ENCODE measurements around the gene YARS1.

Gene YARS1

GRCh38 chr1:32775640-32776337 is 41.4 kb downstream of the YARS1 start:
- Histone ChIP-seq H3K4me3 (ENCODE audit: low read depth in 1 of 2, low read length in 2 of 2) (no peak overlapping the region), H3K9me3 (ENCODE audit: control insufficient read depth in 1 of 2, low read length in 2 of 2) (no peaks in the 10 kb centered on the region), H3K4me1 (ENCODE audit: control insufficient read depth in 1 of 2, insufficient read depth in 2 of 2, low read length in 2 of 2) (peaks cover 0 to 4% of the 10 kb centered on the region in 2 donors), H3K27me3 (ENCODE audit: low read depth, low read length) (no peaks in the 10 kb centered on the region), H3K27ac (ENCODE audit: low read length) (no peak overlapping the region), H3K36me3 (ENCODE audit: control insufficient read depth in 1 of 2, insufficient read depth in 2 of 2, low read length in 2 of 2) (peaks cover 31 to 54% of the 10 kb centered on the region in 2 donors)

GRCh38 chr1:32774950-32775634 is 42.1 kb downstream of the YARS1 start:
- Histone ChIP-seq H3K9me3 (ENCODE audit: control insufficient read depth in 1 of 2, low read length in 2 of 2) (no peaks in the 10 kb centered on the region), H3K27me3 (ENCODE audit: low read depth, low read length) (no peaks in the 10 kb centered on the region), H3K27ac (ENCODE audit: low read length) (no peak overlapping the region), H3K36me3 (ENCODE audit: control insufficient read depth in 1 of 2, insufficient read depth in 2 of 2, low read length in 2 of 2) (peaks cover 24 to 47% of the 10 kb centered on the region in 2 donors), H3K4me3 (ENCODE audit: low read depth in 1 of 2, low read length in 2 of 2) (no peak overlapping the region), H3K4me1 (ENCODE audit: control insufficient read depth in 1 of 2, insufficient read depth in 2 of 2, low read length in 2 of 2) (peaks cover 0 to 4% of the 10 kb centered on the region in 2 donors)

GRCh38 chr1:32774464-32774808 is 42.7 kb downstream of the YARS1 start:
- no peaks in the 10 kb centered on the region for H3K9me3 ChIP-seq (ENCODE audit: control insufficient read depth in 1 of 2, low read length in 2 of 2)
- peaks cover 0 to 4% of the 10 kb centered on the region in 2 donors for H3K4me1 ChIP-seq (ENCODE audit: control insufficient read depth in 1 of 2, insufficient read depth in 2 of 2, low read length in 2 of 2)
- H3K4me3 ChIP-seq (ENCODE audit: low read depth in 1 of 2, low read length in 2 of 2) = no peak overlapping the region
- H3K27ac ChIP-seq (ENCODE audit: low read length) = no peak overlapping the region
- H3K36me3 ChIP-seq (ENCODE audit: control insufficient read depth in 1 of 2, insufficient read depth in 2 of 2, low read length in 2 of 2) = peaks cover 17 to 40% of the 10 kb centered on the region in 2 donors
- no peaks in the 10 kb centered on the region for H3K27me3 ChIP-seq (ENCODE audit: low read depth, low read length)

DNA sequence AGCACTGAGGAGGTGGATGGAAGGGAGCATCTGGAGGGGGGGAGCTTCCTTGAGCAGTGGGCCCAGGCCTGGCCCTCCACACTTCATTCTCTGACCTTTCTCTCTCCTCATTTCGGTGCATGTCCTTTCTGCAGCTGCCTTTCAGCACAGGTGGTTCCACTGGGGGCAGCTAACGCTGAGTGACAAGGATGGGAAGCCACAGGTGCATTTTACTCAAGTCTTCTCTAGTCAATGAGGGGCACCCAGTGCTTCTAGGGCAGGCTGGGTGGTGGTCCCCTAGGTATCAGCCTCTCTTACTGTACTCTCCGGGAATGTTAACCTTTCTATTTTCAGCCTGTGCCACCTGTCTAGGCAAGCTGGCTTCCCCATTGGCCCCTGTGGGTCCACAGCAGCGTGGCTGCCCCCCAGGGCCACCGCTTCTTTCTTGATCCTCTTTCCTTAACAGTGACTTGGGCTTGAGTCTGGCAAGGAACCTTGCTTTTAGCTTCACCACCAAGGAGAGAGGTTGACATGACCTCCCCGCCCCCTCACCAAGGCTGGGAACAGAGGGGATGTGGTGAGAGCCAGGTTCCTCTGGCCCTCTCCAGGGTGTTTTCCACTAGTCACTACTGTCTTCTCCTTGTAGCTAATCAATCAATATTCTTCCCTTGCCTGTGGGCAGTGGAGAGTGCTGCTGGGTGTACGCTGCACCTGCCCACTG is 43.2 kb downstream of the YARS1 start:
- no peak overlapping the region for H3K4me3 ChIP-seq (ENCODE audit: low read depth in 1 of 2, low read length in 2 of 2)
- H3K9me3 ChIP-seq (ENCODE audit: control insufficient read depth in 1 of 2, low read length in 2 of 2) = no peaks in the 10 kb centered on the region
- peaks cover 13 to 35% of the 10 kb centered on the region in 2 donors for H3K36me3 ChIP-seq (ENCODE audit: control insufficient read depth in 1 of 2, insufficient read depth in 2 of 2, low read length in 2 of 2)
- H3K4me1 ChIP-seq (ENCODE audit: control insufficient read depth in 1 of 2, insufficient read depth in 2 of 2, low read length in 2 of 2) = peaks cover 0 to 4% of the 10 kb centered on the region in 2 donors
- H3K27ac ChIP-seq (ENCODE audit: low read length) = no peak overlapping the region
- H3K27me3 ChIP-seq (ENCODE audit: low read depth, low read length) = no peaks in the 10 kb centered on the region

DNA sequence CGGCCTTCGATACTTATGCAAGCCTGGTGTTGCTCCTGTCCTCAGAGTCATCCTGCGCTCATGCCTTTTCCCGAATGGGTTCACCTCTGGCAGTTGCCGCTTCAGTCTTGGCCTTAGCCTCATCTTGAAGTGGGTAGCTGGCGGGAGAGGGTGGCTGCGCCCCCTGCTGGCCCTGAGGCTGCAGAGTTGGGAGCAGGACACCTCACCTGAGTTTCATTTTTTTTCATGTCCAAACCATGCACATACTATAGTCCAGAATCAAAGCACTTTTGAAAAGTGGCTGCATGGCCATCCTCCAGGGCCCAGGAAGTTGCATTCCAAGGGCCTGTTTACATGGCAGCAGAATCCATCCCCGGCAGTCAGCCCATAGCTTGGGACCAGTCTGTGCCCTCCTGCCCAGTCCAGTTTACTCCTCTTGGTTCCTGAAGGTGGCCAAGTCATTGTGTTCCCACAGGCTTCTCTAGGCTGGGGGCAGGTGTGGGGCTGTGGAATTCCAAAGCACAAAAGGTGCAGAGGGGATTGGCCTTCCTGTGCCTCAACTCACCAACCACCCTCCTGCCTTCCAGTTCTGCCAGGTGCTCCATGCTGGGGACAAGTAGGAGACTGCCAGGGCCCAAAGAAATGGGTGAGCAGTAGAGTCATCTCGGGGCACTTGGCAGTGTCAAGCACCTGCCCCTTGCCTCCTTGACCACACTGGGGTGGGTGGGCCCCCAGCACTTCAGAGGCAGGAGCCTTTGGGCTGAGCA is 44.0 kb downstream of the YARS1 start:
- Histone ChIP-seq H3K27me3 (ENCODE audit: low read depth, low read length) (no peaks in the 10 kb centered on the region), H3K4me3 (ENCODE audit: low read depth in 1 of 2, low read length in 2 of 2) (no peak overlapping the region), H3K4me1 (ENCODE audit: control insufficient read depth in 1 of 2, insufficient read depth in 2 of 2, low read length in 2 of 2) (peaks cover 0 to 4% of the 10 kb centered on the region in 2 donors), H3K27ac (ENCODE audit: low read length) (no peak overlapping the region), H3K36me3 (ENCODE audit: control insufficient read depth in 1 of 2, insufficient read depth in 2 of 2, low read length in 2 of 2) (peaks cover 12 to 30% of the 10 kb centered on the region in 2 donors), H3K9me3 (ENCODE audit: control insufficient read depth in 1 of 2, low read length in 2 of 2) (no peaks in the 10 kb centered on the region)

- Histone ChIP-seq H3K4me3 (ENCODE audit: low read depth in 1 of 2, low read length in 2 of 2) (no peak overlapping the region), H3K27me3 (ENCODE audit: low read depth, low read length) (no peaks in the 10 kb centered on the region), H3K4me1 (ENCODE audit: control insufficient read depth in 1 of 2, insufficient read depth in 2 of 2, low read length in 2 of 2) (peaks cover 0 to 4% of the 10 kb centered on the region in 2 donors), H3K36me3 (ENCODE audit: control insufficient read depth in 1 of 2, insufficient read depth in 2 of 2, low read length in 2 of 2) (peaks cover 12 to 23% of the 10 kb centered on the region in 2 donors), H3K27ac (ENCODE audit: low read length) (no peak overlapping the region), H3K9me3 (ENCODE audit: control insufficient read depth in 1 of 2, low read length in 2 of 2) (no peaks in the 10 kb centered on the region)
Measured at GRCh38 chr1:32772281-32773017, 44.7 kb downstream of the YARS1 start.

DNA sequence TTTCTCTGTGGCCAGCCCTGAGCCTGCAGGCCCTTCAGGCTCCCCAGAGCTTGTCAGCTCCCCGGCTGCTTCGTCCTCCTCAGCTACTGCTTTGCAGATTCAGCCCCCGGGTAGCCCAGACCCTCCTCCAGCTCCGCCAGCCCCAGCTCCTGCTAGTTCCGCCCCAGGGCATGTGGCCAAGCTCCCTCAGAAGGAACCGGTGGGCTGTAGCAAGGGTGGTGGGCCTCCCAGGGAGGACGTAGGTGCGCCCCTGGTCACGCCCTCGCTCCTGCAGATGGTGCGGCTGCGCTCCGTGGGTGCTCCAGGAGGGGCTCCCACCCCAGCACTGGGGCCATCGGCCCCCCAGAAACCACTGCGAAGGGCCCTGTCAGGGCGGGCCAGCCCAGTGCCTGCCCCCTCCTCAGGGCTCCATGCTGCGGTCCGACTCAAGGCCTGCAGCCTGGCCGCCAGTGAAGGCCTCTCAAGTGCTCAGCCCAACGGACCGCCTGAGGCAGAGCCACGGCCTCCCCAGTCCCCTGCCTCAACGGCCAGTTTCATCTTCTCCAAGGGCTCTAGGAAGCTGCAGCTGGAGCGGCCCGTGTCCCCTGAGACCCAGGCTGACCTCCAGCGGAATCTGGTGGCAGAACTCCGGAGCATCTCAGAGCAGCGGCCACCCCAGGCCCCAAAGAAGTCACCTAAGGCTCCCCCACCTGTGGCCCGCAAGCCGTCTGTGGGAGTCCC is 45.4 kb downstream of the YARS1 start:
- peaks cover 4% of the 10 kb centered on the region in 2 donors for H3K4me1 ChIP-seq (ENCODE audit: control insufficient read depth in 1 of 2, insufficient read depth in 2 of 2, low read length in 2 of 2)
- H3K27ac ChIP-seq (ENCODE audit: low read length) = no peak overlapping the region
- H3K4me3 ChIP-seq (ENCODE audit: low read depth in 1 of 2, low read length in 2 of 2) = no peak overlapping the region
- peaks cover 12 to 23% of the 10 kb centered on the region in 2 donors for H3K36me3 ChIP-seq (ENCODE audit: control insufficient read depth in 1 of 2, insufficient read depth in 2 of 2, low read length in 2 of 2)
- H3K9me3 ChIP-seq (ENCODE audit: control insufficient read depth in 1 of 2, low read length in 2 of 2) = no peaks in the 10 kb centered on the region
- H3K27me3 ChIP-seq (ENCODE audit: low read depth, low read length) = no peaks in the 10 kb centered on the region

DNA sequence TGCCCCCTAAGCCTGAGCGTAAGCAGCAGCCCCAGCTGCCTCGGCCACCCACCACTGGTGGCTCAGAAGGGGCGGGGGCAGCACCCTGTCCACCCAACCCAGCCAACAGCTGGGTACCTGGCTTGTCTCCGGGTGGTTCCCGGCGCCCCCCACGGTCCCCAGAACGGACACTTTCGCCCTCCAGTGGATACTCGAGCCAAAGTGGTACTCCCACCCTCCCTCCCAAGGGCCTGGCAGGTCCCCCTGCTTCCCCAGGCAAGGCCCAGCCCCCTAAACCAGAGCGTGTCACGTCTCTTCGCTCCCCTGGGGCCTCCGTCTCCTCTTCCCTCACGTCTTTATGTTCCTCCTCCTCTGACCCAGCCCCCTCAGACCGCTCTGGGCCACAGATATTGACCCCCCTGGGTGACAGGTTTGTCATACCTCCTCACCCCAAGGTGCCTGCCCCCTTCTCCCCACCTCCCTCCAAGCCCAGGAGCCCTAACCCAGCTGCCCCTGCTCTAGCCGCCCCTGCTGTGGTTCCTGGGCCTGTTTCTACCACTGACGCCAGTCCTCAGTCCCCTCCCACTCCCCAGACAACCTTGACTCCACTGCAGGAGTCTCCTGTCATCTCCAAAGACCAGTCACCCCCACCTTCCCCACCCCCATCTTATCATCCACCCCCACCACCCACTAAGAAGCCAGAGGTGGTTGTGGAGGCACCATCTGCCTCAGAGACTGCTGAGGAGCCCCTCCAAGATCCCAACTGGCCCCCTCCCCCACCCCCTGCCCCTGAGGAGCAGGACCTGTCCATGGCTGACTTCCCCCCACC is 46.2 kb downstream of the YARS1 start:
- no peaks in the 10 kb centered on the region for H3K27me3 ChIP-seq (ENCODE audit: low read depth, low read length)
- no peaks in the 10 kb centered on the region for H3K9me3 ChIP-seq (ENCODE audit: control insufficient read depth in 1 of 2, low read length in 2 of 2)
- peaks cover 8% of the 10 kb centered on the region in 2 donors for H3K4me1 ChIP-seq (ENCODE audit: control insufficient read depth in 1 of 2, insufficient read depth in 2 of 2, low read length in 2 of 2)
- peaks cover 11 to 20% of the 10 kb centered on the region in 2 donors for H3K36me3 ChIP-seq (ENCODE audit: control insufficient read depth in 1 of 2, insufficient read depth in 2 of 2, low read length in 2 of 2)
- no peak overlapping the region for H3K27ac ChIP-seq (ENCODE audit: low read length)
- H3K4me3 ChIP-seq (ENCODE audit: low read depth in 1 of 2, low read length in 2 of 2) = no peak overlapping the region

GRCh38 chr1:32770221-32770731 is 46.9 kb downstream of the YARS1 start:
- peaks cover 5 to 13% of the 10 kb centered on the region in 2 donors for H3K36me3 ChIP-seq (ENCODE audit: control insufficient read depth in 1 of 2, insufficient read depth in 2 of 2, low read length in 2 of 2)
- H3K9me3 ChIP-seq (ENCODE audit: control insufficient read depth in 1 of 2, low read length in 2 of 2) = no peaks in the 10 kb centered on the region
- no peak overlapping the region for H3K27ac ChIP-seq (ENCODE audit: low read length)
- H3K4me1 ChIP-seq (ENCODE audit: control insufficient read depth in 1 of 2, insufficient read depth in 2 of 2, low read length in 2 of 2) = peaks cover 8 to 10% of the 10 kb centered on the region in 2 donors
- no peaks in the 10 kb centered on the region for H3K27me3 ChIP-seq (ENCODE audit: low read depth, low read length)
- H3K4me3 ChIP-seq (ENCODE audit: low read depth in 1 of 2, low read length in 2 of 2) = no peak overlapping the region

Data from muscle layer of duodenum (tissue), 2 donors.